NCI-H2081 (cell line): ENCODE data around the gene PUS7.
"Not testable (repeated sequence)": the region's sequence is repeated elsewhere in the genome, so short reads cannot be mapped to it uniquely, and the experiment has no call there.

ENCODE experiments used
- DNase-seq, 2 experiments: peaks; one replicate each; lab custom pipeline; 2025; lab: John Stamatoyannopoulos, UW

Gene PUS7

GRCh38 chr7:105444342-105444987, 77.6 kb downstream of the PUS7 start:
- no peak for DNase-seq

- not testable (repeated sequence) for DNase-seq
Measured at GRCh38 chr7:105442214-105442613, 79.9 kb downstream of the PUS7 start.

DNA sequence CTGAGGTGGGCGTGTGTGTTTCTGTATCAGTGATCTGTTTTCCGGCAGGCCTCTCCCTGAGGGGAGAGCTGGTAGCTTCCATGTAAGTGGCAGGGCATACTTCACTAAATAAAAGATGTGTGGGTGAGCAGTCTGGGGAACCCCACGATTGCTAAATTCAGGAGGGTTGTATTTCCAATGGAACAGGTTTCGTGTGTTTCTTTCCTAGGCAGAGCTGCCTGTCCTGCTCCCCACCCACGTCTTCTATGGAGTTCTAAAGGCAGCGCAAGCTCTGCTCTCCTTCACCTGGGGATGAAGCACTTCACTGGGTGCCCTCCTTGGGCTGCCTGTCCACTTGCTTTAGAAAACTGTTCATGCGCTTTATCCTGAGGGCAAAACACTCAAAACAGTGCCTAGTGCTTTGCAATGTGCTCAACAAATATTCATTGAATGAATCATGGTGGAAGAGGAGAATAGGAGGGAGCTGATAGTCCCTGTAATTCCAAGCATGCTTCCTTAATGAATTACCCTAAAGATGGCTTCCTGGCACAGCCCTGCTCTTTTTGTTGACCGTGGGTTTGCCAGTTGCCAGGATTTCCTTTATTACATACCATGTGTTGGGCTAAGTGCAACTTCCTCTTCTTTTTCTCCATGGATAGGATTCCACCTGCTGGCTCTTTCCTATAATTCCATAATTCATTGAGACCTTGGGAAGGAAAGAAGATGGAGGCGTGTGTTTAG, 82.7 kb downstream of the PUS7 start:
- peak; percentile 75 to 88 for DNase-seq

DNA sequence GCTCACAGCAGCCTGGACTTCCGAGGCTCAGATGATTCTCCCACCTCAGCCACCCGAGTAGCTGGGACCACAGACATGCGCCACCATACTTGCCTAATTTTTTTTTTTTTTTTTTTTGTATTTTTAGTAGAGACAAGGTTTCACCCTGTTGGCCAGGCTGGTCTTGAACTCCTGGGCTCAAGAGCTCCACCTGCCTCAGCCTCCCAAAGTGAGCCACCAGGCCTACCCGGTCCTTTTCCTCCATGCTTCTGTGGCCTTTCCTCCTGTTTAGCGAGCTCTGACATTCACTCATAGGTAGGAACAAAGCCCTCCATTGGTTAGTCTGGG, 83.3 kb downstream of the PUS7 start:
- no peak for DNase-seq

GRCh38 chr7:105438254-105438653, 83.8 kb downstream of the PUS7 start:
- no peak for DNase-seq

DNA sequence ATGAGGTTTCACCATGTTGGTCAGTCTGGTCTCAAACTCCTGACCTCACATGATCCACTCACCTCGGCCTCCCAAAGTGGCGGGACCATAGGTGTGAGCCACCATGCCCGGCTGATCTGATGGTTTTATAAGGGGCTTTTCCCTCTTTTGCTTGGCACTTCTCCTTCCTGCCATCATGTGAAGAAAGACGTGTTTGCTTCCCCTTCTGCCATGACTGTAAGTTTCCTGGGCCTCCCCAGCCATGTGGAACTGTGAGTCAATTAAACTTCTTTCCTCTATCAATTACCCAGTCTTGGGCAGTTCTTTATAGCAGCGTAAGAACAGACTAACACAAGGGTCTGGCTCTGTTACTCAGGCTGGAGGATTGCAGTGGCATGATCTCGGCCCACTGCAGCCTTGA, 84.7 kb downstream of the PUS7 start:
- DNase-seq: not testable (repeated sequence)

GRCh38 chr7:105429746-105430612, 92.1 kb downstream of the PUS7 start:
- DNase-seq: peak; percentile 16 to 63

GRCh38 chr7:105426606-105427146, 95.4 kb downstream of the PUS7 start:
- no peak for DNase-seq

DNA sequence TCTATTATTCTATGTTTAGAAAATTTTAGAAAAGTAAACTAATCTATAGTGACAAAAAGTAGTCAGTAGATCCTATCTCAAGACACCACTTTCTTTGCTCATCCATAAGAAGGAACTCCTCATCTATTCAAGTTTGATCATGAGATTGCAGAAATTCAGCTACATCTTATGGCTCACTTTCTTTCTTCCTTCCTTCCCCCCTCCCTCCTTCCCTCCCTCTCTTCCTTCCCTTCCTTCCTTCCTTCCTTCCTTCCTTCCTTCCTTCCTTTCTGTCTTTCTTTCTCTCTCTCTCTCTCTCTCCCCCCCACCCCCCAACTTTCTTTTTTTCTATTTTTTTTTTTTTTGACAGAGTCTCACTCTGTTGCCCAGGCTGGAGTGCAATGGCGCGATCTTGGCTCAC, 98.1 kb downstream of the PUS7 start:
- DNase-seq: no peak

DNA sequence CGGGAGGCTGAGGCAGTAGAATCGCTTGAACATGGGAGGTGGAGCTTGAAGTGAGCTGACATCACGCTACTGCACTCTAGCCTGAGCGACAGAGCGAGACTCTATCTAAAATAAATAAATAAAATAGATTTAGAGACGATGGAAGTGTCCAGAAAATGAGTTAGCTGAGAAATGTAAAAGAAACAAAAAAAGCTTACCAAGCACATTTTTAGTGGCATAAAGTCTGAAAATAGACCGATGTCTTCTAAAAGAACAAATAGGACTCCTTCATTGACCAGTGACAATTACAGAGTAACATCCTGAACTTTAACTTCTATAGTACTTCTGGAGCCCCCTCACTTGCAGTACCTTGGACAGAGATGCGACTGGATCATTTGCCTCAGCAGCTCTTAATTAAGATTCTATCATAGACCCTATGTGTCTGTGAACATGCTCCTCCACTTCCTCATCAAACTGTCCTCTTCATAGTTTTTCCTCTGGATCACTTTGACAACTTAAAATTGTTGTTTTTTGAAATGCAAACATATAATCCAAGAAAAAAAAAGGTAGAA, 108.1 kb downstream of the PUS7 start:
- DNase-seq: no peak

DNA sequence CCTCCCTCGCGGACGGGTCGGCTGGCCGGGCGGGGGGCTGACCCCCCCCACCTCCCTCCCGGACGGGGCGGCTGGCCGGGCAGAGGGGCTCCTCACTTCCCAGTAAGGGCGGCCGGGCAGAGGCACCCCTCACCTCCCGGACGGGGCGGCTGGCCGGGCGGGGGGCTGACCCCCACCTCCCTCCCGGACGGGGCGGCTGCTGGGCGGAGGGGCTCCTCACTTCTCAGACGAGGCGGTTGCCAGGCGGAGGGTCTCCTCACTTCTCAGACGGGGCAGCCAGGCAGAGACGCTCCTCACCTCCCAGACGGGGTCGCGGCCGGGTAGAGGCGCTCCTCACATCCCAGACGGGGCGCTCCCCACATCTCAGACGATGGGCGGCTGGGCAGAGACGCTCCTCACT, 111.3 kb downstream of the PUS7 start:
- not testable (repeated sequence) for DNase-seq

DNA sequence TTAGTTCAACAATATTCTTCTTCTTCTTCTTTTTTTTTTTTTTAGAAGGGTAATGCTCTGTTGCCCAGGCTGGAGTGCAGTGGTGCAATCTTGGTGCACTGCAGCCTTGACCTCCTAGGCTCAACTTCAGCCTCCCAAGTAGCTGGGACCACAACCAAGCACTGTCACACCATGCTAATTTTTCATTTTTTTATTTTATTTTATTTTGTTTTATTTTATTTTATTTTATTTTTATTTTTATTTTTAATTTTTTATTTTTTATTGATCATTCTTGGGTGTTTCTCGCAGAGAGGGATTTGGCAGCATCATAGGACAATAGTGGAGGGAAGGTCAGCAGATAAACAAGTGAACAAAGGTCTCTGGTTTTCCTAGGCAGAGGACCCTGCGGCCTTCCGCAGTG, 112.3 kb downstream of the PUS7 start:
- not testable (repeated sequence) for DNase-seq

DNA sequence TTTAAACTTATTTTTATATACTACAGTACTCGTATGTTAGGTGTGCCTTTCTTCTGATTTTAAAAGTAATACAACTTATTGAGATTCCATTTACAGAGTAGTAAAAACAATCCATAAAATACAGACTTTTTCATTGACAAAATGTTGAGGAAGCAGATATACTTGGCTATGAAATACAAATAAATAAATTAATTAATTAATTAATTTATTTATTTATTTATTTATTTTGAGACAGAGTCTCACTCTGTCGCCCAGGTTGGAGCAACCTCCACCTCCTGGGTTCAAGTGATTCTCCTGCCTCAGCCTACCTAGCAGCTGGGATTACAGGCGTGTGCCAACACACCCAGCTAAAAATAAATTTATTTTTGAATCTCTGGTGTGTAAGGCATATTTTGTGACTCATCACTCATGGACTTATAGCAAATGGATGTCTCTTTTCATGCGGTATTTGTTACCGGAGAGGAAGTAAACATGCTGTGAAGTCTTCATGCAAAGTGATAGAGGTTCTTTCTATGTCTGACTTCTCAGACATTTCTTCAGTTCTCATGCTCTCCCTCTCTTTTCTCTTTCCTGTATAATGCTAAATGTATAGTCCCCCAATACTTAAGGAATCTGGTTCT, 113.2 kb downstream of the PUS7 start:
- no peak for DNase-seq
